ENCODE measurements around the gene CCDC54. TPM values are rescaled to one million over a fixed set of nuclear protein-coding genes. Genes with fewer than 3 reads are reported as not detected.

The CCDC54 gene
- total RNA-seq, 1 experiment from 2014 or later = not detected

- DNase-seq (ENCODE audit: extremely low read depth, low read depth) = no peak
Observed at GRCh38 chr3:107387555-107387954, 10.3 kb downstream of the CCDC54 start.

- no peak for DNase-seq (ENCODE audit: extremely low read depth, low read depth)
Observed at GRCh38 chr3:107392549-107393165, 15.4 kb downstream of the CCDC54 start.

GRCh38 chr3:107394502-107394901 is 17.3 kb downstream of the CCDC54 start:
- DNase-seq (ENCODE audit: extremely low read depth, low read depth) = no peak

- DNase-seq (ENCODE audit: extremely low read depth, low read depth) = no peak
Observed at GRCh38 chr3:107395066-107395465, 17.8 kb downstream of the CCDC54 start.

- no peak for DNase-seq (ENCODE audit: extremely low read depth, low read depth)
Observed at GRCh38 chr3:107401301-107401700, 24.1 kb downstream of the CCDC54 start.

- DNase-seq (ENCODE audit: extremely low read depth, low read depth) = no peak
Observed at GRCh38 chr3:107402214-107402613, 25.0 kb downstream of the CCDC54 start.

GRCh38 chr3:107404727-107405469 is 27.7 kb downstream of the CCDC54 start:
- DNase-seq (ENCODE audit: extremely low read depth, low read depth) = no peak

- DNase-seq (ENCODE audit: extremely low read depth, low read depth) = no peak
Observed at GRCh38 chr3:107407355-107407754, 30.1 kb downstream of the CCDC54 start.

- no peak for DNase-seq (ENCODE audit: extremely low read depth, low read depth)
Observed at GRCh38 chr3:107408513-107408912, 31.3 kb downstream of the CCDC54 start.

- DNase-seq (ENCODE audit: extremely low read depth, low read depth) = no peak
Observed at GRCh38 chr3:107409365-107409764, 32.1 kb downstream of the CCDC54 start.

- no peak for DNase-seq (ENCODE audit: extremely low read depth, low read depth)
Observed at GRCh38 chr3:107410606-107411005, 33.4 kb downstream of the CCDC54 start.

GRCh38 chr3:107411056-107411455 is 33.8 kb downstream of the CCDC54 start:
- DNase-seq (ENCODE audit: extremely low read depth, low read depth) = no peak

- DNase-seq (ENCODE audit: extremely low read depth, low read depth) = no peak
Observed at GRCh38 chr3:107411779-107412178, 34.5 kb downstream of the CCDC54 start.

- DNase-seq (ENCODE audit: extremely low read depth, low read depth) = no peak
Observed at GRCh38 chr3:107412376-107412775, 35.1 kb downstream of the CCDC54 start.

GRCh38 chr3:107413264-107413663 is 36.0 kb downstream of the CCDC54 start:
- DNase-seq (ENCODE audit: extremely low read depth, low read depth) = no peak

- no peak for DNase-seq (ENCODE audit: extremely low read depth, low read depth)
Observed at GRCh38 chr3:107414325-107414964, 37.2 kb downstream of the CCDC54 start.

GRCh38 chr3:107416138-107416537 is 38.9 kb downstream of the CCDC54 start:
- DNase-seq (ENCODE audit: extremely low read depth, low read depth) = no peak

GRCh38 chr3:107416886-107417285 is 39.6 kb downstream of the CCDC54 start:
- no peak for DNase-seq (ENCODE audit: extremely low read depth, low read depth)

GRCh38 chr3:107421170-107421792 is 44.0 kb downstream of the CCDC54 start:
- DNase-seq (ENCODE audit: extremely low read depth, low read depth) = peak; percentile 52

- no peak for DNase-seq (ENCODE audit: extremely low read depth, low read depth)
Observed at GRCh38 chr3:107421881-107422280, 44.6 kb downstream of the CCDC54 start.

- DNase-seq (ENCODE audit: extremely low read depth, low read depth) = no peak
Observed at GRCh38 chr3:107425033-107425432, 47.8 kb downstream of the CCDC54 start.
